Measurements from ENCODE around the gene RRP15.

Gene RRP15

DNA sequence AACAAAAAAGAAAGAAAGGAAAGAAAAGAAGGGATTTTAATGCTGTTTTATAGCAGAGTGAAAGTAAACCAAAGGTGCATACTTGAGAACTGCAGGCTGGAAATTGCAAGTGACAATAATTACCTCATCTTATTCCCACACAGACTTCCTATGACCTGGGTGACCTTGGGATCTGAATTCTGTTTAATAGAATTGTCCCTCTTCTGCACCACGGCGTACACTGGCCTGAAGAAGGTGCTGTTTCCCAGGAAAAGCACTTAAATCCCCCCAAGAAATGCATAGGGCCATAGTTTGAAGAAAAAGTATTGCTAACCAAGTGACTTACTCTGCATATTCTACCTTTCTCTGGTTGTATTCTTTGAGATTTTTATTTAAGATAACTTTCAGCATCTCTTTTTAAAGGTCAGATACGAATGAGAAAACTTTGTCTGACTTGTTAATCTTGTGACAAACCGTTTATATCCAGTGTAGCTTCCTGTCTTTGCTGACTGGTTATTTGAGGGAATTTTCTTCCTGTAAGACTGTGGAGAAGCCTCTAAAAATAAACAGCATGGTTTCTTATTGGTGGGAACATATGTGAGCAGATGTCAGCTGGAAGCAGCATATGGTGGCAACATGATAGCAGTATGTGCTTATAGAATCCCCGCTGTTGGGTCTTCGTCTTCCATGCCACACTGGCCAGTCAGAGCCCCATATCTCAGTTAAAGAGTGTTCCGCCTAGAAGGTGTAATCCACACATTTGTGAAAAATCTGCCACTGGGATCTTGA is 76.4 kb downstream of the RRP15 start:
- DNase-seq (ENCODE audit: low read depth in 2 of 2, low spot score in 1 of 2) = no peak

DNA sequence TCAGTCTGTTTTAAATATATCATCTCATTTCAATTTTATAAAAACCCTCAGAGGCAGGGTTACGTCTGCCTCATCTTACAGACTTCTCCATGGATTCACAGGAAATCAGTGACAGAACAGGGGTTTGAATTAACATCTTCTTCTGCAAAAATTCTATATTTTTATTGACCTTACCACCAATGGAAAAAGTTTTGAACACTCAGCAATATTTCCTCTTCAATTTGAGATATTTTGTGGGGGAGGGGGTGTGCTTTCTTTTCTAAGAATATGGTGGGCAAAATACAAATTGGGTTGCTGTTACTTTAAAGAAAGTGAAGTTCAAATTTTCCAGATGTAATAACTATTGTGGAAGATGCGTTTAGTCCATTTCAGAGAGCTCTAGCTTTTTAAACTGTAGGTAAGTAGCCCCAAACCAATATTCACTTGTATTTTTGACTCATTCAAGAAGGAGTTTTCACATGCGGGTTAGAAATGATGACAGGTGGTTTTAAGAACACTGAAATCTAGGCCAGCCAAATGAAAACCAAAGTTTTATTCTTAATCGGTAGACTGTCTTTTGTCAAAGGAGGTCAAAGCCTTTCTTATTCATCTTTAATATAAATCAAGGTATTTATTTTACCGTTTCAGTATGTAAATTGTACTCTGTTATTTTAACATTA is 77.5 kb downstream of the RRP15 start:
- no peak for DNase-seq (ENCODE audit: low read depth in 2 of 2, low spot score in 1 of 2)

DNA sequence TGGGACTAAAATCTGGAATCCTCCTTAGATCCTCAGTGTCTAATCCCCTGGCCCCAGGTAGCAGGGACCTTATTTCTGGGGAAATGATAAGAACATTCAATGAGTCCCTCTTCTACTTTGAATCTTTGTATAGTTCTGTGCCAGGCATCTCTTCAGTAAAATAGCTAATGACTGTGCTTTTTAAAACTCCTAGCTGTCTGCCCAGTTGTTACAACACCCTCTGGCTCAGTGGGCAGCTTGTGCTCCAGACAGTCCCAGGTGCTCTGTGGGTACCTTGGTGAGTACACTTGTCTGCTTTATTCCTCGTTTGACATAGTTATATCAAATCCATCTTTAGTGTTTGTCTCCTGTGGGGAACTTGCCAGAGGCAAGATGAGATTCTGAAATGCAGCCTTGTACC is 78.0 kb downstream of the RRP15 start:
- DNase-seq (ENCODE audit: low read depth in 2 of 2, low spot score in 1 of 2) = no peak

DNA sequence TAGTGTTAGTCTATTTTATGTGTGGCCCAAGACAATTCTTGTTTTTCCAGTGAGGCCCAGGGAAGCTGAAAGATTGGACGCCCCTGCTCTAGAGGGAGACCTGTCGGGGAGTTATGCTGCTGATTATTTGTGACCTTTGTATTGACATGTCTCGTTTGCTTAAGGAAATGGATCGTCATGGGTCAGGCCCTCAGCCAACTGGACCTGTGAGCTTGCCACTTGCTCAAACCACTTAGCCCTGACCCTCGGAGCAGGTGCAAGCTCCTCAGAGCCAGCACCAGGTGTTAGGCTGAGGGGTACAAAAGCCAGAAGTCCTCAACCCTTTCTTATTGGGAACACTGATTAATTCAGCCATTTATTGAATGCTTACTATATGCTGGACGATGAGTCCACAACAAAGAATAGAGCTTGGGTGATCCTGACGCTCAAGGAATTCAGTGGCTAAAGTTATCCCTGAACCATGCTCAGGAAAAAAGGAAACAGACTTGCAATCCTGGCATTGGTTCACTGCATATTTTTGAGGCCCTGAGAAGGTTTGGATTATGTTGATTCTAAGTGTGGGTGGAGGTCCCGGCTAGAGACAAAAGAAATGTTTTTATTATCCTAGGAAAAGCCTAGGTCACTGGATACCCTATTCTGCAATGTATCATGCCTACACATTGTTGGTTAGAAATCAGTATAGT is 79.1 kb downstream of the RRP15 start:
- no peak for DNase-seq (ENCODE audit: low read depth in 2 of 2, low spot score in 1 of 2)

DNA sequence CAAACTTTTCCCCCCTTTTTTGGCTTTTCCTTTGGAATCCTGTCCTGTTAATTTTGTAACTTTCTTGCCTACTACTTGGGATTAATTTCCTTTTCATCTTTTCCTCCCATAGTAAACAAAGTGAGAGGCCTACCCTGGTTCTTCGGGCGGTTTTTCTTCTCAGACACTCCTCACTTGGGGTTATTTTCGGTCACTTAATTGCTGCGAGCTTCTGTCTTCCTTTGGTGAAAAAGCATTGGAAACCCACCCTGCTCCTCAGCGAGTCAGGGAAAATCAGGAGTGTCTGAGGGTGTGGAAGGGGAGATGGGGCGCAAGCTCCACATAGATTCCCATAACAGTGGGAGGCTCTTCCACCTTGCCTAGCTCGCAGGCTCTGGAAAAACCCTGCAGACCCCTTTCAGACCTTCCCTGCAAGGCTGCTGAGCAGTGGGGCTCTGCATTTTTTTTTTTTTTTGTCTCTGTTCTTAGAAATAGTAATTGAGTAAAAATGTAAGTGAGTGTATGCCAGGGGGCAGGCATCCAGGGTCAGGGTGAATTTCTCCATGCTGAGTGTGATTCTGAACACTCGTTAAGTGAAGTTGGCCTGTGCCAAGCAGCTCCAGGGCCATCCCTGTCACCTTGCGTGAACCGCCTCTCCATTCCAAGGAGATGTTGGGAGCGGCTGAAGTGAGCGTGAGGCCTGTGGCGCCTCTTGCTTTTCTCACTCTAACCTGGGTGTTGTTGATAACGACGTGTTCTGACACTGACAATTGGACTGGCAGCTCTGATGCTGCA is 80.3 kb downstream of the RRP15 start:
- no peak for DNase-seq (ENCODE audit: low read depth in 2 of 2, low spot score in 1 of 2)

DNA sequence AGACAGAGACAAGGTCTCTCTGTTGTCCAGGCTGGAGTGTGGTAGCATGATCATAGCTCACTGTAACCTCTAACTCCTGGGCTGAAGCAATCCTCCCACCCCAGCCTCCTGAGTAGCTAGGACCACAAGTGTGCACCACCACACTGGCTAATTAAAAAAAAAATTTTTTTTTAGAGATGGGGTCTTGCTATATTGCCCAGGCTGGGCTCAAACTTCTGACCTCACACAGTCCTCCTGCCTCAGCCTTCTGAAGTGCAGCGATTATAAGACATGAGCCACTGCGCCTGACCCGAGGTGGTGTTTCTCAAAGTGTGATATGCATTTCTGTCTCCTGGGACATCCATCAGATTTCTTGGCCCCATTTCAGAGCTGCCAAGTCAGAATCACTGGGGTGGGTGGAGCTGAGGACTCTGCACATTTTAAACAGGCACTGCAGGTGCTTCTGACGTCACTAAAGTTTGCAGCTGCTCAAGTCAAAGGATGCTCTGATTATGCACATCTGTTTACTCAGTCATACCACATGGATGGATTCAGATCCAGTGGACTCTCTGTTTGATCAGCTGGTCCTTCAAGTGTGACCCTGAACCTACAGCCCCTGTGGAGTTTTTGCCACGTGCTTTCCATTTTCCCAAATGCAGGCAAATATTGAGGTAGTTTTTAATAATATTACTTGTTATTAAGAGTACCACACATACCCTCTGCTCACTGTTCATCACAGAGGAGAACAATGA is 81.4 kb downstream of the RRP15 start:
- DNase-seq (ENCODE audit: low read depth in 2 of 2, low spot score in 1 of 2) = no peak

DNA sequence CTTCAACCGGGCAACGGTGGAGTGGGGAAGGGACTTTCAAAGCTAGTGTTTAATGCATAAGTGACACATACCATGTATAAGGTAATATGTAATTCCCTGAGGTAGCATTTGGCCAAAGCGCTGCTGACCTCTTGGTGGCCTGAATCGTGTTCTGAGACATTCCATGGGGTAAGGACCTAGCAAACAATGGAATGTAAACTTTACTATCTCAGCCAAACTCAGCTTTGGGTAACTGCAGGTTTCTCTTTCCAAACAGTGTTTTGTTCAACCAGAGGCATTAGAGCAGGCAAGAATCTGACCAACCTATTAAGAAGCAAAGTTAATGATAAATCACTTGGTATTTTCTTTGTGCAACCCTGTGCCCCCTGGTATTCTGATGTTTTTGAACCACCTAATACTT is 82.0 kb downstream of the RRP15 start:
- DNase-seq (ENCODE audit: low read depth in 2 of 2, low spot score in 1 of 2) = no peak

DNA sequence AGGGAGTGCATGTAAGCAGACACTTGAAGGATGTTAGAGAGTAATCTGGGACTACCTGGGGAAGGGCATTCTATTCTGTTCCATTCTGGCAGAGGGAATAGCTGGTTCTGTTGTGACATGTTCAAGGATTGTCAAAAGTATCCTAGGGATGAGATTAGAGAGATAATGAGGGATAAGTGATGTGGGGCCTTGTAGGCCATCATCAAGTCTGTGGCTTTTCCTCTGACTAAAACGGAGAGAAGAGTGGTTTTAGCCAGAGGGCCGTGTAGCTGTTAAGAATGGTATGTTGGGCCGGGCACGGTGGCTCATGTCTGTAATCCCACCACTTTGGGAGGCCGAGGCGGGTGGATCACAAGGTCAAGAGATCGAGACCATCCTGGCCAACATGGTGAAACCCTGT is 83.6 kb downstream of the RRP15 start:
- DNase-seq (ENCODE audit: low read depth in 2 of 2, low spot score in 1 of 2) = no peak

DNA sequence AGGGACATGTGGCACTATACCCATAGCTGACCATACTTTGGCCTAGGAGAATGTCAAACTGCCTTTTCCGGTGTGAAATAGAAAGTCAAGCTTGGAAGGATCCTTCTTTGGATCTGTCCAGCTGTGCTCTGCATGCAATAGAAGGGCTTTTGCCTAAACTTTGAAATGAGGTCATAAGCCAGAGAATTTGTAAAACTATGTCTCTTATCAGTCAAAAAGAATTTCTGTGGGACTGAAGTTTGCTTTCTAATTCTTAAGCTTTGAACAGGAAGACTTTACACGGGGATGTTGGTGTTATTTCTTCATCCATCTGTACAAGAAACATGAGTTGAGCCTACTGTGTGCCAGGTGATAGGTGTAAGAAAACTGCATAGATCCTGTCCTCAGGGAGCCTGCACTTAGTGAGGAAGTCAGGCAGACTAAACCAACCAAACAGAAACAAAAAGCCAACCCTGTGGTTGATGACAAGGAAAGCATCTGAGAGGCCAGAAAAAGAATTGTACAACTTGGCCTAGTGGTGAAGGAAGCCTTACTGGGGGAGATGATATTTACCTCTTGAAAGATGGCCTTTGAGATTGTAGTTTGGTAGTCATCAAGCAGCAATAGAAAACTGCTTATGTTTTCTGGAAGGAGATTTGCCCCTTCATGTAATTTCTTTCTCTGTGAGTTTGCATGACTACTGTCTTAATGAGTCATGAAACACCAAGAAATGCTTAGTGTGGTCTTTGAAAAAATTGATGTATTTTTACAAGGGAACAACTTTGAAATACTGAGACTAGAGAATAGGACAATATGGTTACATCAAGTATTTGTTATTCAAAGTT is 84.8 kb downstream of the RRP15 start:
- no peak for DNase-seq (ENCODE audit: low read depth in 2 of 2, low spot score in 1 of 2)

DNA sequence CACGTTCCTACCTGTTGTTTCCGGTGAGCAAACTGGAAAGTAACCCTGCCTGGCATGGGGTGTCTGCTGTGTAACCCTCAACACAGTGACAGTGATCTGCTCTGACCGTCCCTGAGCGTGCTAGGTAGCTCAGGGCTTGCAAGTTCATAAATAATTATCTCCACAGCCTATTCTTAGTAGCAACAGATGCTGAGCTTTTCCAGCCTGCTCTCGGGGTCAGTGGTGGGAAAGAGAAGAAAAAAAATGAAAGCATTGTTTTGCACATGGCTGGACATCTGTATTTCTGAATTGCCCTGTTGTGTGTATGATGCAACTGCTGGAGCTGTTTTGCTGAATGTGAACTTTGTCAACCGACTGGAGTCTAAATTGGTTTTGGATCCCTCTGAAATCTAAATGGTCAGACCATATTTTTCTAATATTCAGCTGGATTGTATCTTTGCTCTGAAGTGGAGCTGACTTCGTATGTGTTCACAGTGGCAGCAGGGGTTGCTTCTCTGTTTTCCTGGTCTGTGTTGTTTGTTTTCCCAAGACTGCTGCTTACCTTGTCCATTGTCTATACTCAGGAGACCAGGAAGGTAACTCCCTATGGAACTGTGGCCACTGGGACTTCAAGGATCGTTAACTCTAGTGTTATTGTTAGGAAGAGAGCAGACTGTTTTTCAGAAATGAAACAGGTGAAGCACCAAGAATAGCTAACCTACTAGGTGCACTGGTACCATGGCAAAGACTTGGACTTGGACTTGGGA is 87.0 kb downstream of the RRP15 start:
- DNase-seq (ENCODE audit: low read depth in 2 of 2, low spot score in 1 of 2) = no peak

DNA sequence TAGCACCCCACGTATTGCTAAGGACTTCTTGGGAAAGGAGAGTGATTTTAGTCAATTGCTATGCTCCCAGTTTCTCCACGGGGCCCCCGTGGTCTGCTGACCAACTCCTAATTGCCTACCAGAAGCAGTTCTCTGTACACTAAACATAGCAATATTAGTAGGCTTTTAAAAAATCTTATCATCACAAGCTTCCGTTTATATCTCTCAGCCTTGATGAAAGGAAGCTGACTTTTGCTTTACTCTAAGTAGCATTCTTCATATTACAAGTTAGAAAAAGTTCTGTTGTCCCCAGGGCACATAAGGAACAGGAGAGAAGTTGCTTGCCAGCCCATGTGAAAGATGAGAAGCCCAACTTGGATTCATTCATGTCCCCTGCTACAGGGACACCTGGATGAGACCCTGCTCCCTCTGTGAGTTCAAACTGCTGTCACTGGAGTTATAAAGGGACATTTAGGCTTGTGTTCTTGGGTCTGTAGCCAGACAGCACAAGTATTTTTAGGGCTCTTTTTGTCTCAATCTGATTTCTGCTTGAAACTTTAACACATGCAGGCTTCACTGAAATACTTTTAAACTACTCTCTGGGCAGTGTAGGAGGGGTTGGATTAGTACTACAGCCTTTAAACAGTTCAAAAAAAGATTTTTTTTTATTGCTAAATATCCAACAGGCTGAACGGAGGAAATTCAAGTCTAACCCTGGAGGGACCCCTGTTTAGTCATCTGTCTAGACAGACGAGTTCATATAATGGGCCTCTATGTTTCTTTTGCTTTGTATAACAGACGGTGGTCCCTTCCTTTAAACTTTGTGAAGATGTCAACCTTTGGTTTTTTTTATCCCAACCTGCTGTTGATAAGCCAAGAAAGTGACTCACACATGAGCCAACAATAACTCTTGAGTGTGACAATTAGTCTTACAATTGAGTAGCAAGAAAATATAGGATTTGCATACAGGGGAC is 89.6 kb downstream of the RRP15 start:
- DNase-seq (ENCODE audit: low read depth in 2 of 2, low spot score in 1 of 2) = no peak

DNA sequence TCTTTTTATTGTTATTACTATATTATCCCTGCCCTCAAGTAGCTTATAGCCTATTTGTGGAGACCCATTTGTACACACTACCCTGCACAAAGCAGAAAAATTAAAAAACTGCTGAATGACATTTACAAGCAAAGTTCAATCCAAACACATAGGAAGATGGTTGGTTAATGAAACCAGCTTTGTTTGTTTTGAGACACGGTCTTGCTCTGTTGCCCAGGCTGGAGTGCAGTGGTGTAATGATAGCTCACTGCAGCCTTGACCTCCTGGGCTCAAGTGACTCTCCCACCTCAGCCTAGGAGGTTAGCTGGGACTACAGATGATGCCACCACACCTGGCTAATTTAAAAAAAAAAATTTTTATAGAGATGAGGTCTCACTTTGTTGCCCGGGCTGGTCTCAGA is 91.6 kb downstream of the RRP15 start:
- DNase-seq (ENCODE audit: low read depth in 2 of 2, low spot score in 1 of 2) = no peak

DNA sequence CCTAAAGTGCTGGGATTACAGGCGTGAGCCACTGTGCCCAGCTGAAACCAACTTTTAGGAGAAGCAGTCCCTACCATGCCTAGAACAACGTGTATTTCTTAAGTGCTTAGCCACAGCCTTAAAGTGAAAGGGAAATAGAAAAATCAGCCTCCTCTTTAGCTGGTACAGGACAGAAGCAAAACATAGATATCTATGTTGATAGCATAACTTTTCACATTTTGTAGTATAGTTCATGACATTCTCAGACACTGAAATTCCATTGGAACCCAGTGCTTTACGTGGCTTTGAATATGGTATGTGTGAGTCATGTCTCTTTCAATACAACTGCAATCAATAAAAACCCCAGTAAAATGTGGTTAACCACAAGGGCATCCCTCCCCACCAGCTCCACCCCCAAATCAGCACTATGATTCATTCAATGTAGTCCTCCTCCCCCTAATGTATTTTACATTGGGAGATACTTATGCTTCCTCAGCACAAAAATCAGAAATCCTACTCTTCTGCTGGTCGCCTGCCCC is 92.1 kb downstream of the RRP15 start:
- DNase-seq (ENCODE audit: low read depth in 2 of 2, low spot score in 1 of 2) = peak; percentile 11 to 49

DNA sequence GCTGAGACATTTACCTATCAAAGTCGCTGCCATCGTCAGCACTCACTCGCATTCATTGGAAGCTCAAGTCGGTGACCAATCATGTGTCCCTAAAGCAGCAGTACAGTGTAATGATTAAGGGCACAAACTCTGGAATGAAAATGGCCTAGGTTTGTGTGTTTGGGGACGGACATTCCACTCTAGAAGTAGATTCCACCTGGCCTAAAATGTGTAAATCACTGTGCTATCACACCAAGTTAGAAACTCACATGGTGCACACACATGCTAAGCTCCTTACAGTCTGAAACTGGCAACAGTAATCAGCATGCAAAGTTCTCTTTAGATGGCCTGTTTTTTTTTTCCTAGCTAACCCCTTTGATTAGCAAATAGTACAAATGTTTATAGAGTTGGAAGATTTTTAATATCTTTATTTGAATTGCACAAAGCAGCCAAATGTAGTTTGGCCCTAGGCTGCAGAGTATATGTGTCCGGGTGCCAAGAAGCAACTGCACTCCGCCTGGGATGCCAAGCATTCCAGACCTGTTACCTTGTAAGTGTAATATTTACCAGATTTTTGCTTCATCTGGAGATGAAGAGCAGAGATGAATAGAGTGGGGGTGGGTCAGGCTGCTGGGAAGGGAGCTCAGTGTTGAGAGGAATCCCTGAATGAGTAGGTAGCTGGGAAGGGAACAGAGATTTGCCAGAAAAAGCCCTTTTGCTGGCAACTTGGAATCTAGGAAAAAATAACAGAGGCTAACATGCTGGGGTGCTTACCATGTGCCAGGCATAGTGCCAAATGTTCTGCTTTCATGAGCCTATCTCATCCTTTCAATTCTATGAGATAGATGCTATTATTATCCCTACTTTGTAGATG is 95.3 kb downstream of the RRP15 start:
- DNase-seq (ENCODE audit: low read depth in 2 of 2, low spot score in 1 of 2) = no peak

DNA sequence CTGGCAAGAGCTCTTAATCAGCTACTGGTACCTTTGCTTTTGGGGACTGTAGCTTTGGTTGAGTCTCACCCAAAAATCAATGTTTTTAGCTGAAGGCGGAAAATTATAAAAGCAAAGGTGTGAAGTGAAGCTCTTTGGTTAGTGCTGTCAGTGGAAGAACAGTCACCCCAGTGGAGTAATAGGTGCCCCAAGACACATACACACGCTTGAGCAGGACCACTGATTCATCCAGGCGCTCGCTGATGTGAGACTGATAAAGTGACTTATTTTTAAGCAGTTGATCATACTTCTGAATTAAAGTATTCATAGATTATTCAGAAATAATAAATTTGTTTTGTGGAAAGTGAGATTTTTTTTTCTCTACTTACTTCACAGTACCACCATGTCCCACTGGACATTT is 97.2 kb downstream of the RRP15 start:
- no peak for DNase-seq (ENCODE audit: low read depth in 2 of 2, low spot score in 1 of 2)

DNA sequence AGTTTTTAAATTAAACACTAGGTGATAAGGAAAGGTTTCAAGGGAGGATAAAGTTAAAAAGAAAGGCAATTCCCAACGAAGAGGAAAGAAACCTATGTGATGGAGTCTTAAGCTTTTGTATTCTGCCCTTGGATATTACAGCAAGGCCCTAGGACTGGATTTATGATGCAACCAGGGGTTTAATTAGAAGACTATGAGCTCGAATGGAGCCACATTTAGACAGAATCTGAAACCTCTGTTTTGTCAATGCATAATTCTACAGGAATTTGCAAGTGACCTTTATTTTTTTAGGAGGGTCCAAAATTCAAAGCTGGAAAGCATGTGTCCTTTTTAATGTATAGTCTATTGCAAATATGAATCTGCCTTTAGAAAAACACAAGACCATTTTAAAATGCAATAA is 98.0 kb downstream of the RRP15 start:
- DNase-seq (ENCODE audit: low read depth in 2 of 2, low spot score in 1 of 2) = no peak

DNA sequence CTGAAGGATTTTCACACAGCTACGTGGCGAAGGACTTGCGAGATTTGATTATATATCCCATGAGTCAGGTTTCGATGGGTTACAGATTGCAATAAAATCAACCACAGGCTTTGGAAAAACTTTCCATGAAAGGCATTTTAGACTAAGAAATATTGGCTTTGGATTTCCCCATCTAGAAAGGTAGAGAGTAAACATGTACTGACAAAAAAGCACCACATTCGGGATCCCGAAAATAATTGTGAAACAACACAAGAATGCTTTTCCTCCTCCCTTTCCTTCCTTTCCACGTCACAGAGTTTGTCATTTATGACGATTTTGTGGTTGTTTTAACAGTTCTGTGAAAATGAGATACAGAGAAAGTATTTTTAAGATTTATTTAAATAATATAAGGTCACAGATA is 98.6 kb downstream of the RRP15 start:
- no peak for DNase-seq (ENCODE audit: low read depth in 2 of 2, low spot score in 1 of 2)
